ENCODE data around the gene ADGB.

Gene ADGB

DNA sequence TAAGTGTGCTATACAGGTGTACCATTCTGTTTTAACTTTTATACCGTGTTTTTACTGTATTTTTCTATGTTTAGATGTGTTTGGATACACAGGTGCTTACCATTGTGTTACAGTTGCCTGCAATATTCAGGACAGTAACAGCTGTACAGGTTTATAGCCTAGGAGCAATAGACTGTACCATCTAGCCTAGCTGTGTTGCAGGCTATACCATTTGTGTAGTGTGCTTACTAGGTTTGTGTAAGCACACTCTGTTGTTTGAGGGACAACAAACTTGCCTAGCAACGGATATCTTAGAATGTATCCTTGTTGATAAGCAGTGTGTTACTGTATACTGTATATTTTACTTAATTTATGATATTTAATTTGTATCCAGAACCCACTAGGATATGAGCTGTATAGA is 35.2 kb downstream of the ADGB start:
- no peak for DNase-seq (ENCODE audit: low read depth in 2 of 2)

DNA sequence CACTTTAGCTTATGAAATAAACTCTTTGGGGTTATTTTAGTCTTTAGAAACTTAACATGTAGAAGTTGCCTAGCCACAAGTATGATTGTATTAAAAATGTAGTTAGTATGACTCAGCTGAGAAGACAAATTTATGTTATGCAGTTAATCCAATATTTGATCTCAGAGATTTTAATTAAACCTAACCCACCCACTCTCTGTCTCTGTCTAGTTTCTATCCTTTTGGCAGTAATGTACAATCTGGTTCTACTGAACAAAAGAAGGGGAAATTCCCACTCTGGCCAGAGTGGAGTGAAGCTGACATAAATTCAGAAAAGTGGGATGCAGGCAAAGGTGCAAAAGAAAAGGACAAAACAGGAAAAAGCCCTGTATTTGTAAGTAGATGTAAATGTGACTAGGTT is 36.4 kb downstream of the ADGB start:
- no peak for DNase-seq (ENCODE audit: low read depth in 2 of 2)

DNA sequence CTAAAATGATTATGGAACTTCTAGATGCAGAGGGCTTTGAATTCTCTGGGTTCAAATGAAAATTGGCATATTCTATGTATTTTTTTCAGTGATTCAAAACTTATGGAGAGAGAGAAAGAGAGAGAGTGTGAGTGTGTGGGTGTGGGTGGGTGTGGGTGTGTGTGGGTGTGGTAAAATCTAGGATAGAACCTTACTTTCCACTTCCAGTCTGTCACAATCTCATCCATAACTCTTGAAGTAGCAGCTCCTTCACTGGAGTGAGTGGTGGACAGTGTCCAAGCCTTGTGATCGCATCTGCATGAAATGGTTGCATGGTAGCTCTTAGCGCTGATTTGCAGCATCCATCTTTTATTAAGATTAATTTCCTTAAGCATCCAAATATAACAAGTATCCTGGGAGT is 37.7 kb downstream of the ADGB start:
- no peak for DNase-seq (ENCODE audit: low read depth in 2 of 2)

- no peak for DNase-seq (ENCODE audit: low read depth in 2 of 2)
These were observed 44.1 kb downstream of the ADGB start for GRCh38 chr6:146642921-146643320.

- no peak for DNase-seq (ENCODE audit: low read depth in 2 of 2)
These were observed 52.2 kb downstream of the ADGB start for GRCh38 chr6:146650799-146651481.

DNA sequence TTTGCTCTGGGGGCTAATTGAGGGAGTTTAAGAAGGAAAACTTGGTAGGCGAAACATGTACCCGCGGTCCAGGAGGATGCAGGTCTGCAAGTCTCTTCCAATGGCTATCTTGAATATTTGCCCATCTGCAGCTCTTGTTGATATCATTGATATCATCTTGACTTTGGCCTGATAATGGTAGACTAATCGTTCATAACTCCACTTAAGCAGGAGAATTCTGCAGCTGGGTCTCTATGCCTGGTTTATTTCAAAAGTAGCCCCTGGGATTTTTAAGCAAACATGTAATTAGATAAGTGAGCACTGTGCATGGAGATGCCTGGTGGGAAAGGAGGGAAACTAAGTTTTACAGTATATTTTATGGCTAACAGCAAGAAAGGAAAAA is 52.7 kb downstream of the ADGB start:
- DNase-seq (ENCODE audit: low read depth in 2 of 2) = no peak

- no peak for DNase-seq (ENCODE audit: low read depth in 2 of 2)
These were observed 58.7 kb downstream of the ADGB start for GRCh38 chr6:146657432-146657831.

GRCh38 chr6:146664871-146665360 is 66.1 kb downstream of the ADGB start:
- no peak for DNase-seq (ENCODE audit: low read depth in 2 of 2)

DNA sequence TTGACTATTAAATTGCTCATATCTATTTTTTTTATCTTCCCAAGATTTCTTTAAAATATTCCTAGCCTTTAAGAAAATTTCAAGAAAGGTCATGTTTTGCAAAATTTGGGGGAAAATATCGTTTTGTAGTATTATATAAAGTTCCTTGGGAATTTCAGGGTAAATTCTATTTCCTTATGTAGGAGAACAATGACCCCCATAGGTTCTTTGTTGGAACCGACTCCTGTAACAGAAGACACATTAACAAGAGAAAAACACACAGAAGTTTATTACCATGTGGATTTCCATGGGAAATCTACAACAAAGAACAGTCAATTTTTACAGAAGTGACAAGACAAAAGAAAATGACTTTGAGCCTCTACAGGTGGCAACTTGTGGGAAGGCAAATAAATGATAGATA is 68.1 kb downstream of the ADGB start:
- DNase-seq (ENCODE audit: low read depth in 2 of 2) = no peak

DNA sequence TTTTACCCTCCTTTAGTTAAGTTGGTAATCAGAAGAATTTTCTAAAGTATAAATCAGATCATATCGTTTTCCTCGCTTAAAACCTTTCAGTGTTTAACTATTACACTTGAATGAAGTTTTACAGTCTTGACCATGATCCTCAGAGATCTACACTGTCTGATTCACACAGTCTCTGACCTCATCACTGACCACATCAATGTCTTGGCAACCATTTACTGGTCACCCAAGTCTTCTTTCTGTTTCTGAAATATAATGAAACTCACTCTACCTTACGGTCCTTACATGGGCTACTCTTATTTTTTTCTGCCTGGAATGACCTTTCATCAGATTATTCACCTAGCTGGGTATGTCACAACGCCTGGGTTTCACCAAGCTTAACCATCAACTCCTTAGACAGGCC is 71.4 kb downstream of the ADGB start:
- no peak for DNase-seq (ENCODE audit: low read depth in 2 of 2)

DNA sequence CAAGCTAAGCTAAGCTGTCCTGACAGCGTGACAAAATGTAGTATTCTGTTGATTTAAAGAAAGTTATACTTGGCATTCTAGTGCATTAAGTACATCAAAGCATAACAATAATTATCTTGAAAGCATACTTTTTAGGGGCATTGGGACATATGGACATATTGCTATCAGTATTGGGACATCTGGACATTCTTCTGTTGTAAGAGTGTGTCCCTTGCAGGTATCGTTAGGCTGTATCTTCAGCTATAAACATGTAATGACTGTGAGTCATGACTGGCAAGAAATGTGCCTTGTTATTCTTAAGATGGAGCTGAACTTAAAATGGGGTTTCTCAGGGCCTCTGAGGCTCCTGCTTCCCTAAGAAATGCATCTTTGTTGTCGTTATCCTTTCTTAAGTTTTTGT is 74.3 kb downstream of the ADGB start:
- DNase-seq (ENCODE audit: low read depth in 2 of 2) = no peak

- DNase-seq (ENCODE audit: low read depth in 2 of 2) = no peak
These were observed 80.6 kb downstream of the ADGB start for GRCh38 chr6:146679386-146679785.

DNA sequence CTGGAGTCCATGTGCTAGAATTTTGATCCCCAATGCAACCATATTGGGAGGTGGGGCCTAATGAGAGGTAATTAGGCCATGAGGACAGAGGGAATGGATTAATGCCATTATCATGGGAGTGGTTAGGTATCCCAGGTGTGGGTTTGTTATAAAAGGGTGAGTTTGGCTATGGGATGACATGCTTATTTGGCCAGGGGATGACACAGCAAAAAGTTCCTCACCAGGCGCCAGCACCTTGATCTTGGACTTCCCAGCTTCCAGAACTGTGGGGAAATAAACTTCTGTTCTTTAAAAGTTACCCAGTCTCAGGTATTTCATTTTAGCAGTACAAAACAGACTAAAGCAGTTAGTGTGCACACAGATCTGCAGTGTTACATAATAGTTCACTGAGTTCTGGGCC is 84.1 kb downstream of the ADGB start:
- DNase-seq (ENCODE audit: low read depth in 2 of 2) = no peak

- no peak for DNase-seq (ENCODE audit: low read depth in 2 of 2)
These were observed 91.0 kb downstream of the ADGB start for GRCh38 chr6:146689806-146690205.

DNA sequence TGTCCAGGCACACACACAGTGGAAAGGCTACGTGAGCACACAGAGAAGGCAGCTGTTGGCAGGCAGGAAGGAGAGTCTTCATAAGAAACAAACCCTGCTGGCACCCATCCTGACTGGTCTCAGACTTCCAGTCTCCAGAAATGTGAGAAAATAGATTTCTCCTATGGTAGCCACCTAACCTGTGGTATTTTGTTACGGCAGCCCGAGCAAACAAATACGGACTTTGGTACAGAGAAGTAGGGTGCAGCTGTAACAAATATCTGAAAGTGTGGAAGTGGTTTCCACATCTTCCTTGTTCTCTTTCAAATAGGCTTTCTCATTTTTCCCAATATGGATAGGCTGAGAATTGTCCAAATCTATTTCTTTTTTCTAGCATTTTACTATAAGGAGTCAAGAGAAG is 94.6 kb downstream of the ADGB start:
- DNase-seq (ENCODE audit: low read depth in 2 of 2) = no peak

DNA sequence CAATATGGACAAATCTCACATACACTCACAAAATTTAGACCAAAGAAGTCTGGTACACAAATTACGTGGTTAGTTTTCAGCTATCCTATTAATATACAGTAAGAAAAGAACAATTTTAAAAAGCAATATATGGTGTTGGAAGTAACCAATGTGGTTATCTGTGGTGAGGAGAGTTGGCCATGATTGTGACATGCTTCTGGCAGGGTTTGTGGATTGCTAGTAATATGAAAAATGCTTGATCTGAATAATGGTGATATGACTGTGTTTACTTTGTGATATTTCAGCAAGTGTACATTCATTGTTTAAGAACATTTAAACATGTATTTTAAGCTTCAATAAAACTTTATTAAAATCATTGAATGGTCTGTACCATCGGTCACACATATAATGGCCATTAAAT is 99.1 kb downstream of the ADGB start:
- no peak for DNase-seq (ENCODE audit: low read depth in 2 of 2)

DNA sequence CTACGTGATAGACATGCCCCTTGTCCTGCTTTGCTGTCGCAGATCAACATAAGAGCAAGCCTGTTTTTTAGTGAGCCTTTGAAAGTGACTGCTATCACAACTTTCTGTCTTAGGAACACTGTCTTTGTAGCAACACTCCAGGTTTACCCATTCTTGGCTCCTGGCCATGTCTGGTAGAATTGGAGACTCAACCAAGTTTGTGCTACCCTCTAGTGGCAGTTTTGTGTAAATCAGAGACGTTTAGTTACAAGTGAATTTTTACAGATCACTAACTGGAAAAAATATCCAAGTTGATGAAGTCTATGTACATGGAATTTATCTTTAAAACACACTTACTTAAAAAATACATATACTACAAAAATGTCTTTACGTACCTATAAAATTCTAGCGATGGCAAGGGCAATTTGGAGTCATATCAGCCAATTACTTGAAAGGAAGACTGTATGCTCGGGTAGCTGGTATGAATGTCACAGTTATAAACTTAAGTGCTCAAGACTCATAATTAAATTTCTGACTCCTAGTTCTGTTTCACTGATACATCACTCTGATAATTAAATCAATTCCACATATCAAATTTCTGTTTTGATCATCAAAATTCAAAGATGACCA is 101.4 kb downstream of the ADGB start:
- DNase-seq (ENCODE audit: low read depth in 2 of 2) = no peak

- no peak for DNase-seq (ENCODE audit: low read depth in 2 of 2)
These were observed 102.9 kb downstream of the ADGB start for GRCh38 chr6:146701632-146702031.

DNA sequence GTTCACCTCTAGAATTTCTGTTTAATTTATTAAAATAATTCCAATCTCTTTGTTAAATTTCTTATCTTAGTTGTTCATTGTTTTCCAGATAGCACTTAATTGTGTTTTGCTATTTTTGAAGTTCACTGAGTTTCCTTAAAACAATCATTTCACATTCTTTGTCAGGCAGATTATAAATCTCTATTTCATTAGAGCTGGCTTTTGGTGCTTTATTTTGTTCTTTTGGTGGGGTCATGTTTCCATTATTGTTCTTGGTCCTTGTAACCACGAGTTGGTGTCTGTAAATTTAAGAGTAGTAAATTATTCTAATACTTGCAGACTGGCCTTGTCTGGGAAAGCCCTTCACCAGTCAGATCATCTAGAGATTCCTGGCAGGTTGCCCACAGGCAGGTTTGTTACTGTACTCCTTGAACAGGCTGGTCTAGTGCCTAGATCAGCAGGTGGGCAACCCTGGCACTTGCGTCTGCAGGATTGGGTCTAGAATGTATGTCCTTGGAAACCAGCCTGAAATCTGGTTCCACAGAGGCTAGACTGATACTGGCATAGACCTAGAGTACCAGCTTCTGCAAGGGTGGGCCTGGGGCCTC is 110.4 kb downstream of the ADGB start:
- no peak for DNase-seq (ENCODE audit: low read depth in 2 of 2)

- DNase-seq (ENCODE audit: low read depth in 2 of 2) = no peak
These were observed 120.6 kb downstream of the ADGB start for GRCh38 chr6:146719387-146719786.

GRCh38 chr6:146739696-146740095 is 140.9 kb downstream of the ADGB start:
- DNase-seq (ENCODE audit: low read depth in 2 of 2) = no peak

GRCh38 chr6:146741609-146742008 is 142.8 kb downstream of the ADGB start:
- DNase-seq (ENCODE audit: low read depth in 2 of 2) = no peak

DNA sequence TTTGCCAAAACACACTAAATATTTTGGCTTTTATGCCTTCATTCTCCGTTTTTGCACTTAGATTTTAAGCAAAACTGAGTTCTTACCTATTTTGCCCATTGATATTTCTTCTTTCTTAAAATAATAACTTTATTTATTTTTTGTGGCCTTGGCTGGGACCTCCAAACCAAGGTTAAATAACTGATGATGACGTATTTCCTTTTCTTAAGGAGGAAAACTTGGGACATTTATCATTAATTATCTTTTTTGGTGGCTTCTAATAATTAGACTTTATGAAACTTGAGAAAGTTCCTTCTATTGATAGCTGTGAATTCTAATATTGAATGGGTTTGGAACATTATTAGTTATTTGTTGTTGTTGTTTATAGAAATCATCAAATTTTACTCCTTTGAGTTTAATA is 154.5 kb downstream of the ADGB start:
- DNase-seq (ENCODE audit: low read depth in 2 of 2) = no peak

Measured in stimulated activated CD8-positive, alpha-beta memory T cell treated with anti-CD3 and anti-CD28 coated beads, Interleukin-2, amount 100 ng/mL, for 1 hour (primary cell).